Measurements from ENCODE around the gene CENPH. TPM values are rescaled to one million over a fixed set of nuclear protein-coding genes. Genes with fewer than 3 reads are reported as not detected.
"Not testable (repeated sequence)": the region's sequence is repeated elsewhere in the genome, so short reads cannot be mapped to it uniquely, and the experiment has no call there.

Gene CENPH
- total RNA-seq, 4 donors from 2014 or later, result 1.3 to 6.3 (median 4.1) TPM

DNA sequence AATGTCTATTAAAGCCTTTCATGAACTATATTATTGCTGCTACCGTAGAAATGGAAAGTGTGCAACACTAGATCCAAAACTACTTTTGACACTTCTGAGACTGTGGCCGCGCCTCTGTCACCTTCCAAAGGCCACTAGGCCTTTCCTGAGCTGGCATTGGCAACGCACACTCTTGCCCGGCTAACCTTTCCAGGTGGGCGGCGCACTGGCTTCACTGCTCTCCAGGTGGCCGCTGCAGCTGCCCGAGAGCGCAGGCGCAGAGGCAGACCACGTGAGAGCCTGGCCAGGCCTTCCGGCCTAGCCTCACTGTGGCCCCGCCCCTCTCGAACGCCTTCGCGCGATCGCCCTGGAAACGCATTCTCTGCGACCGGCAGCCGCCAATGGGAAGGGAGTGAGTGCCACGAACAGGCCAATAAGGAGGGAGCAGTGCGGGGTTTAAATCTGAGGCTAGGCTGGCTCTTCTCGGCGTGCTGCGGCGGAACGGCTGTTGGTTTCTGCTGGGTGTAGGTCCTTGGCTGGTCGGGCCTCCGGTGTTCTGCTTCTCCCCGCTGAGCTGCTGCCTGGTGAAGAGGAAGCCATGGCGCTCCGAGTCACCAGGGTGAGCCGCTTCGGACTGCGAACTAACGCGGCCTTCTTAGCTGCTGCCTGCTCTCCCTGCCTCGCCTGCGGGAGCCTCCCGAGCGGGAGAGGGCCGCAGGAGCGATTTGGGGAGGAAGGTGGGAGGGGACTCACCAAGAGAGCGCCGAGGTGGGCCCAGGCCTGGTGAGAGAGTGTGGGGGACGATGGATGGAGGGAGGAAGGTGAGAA lies 22.5 kb upstream of the CENPH start, which contains the start of gene CCNB1:
Gene CCNB1, plus strand, starts transcription at position 465 of the 807 bp plus-strand sequence. Its CDS starts 113 bp downstream, at position 578.
- 1 to 2% methylated on average over 44 to 50 of the region's 50 CpGs for WGBS, 2 donors
- TF ChIP-seq EP300 (IDR thresholded peaks at IDR 0.05) (peak; percentile 67 to 74), POLR2A (IDR thresholded peaks at IDR 0.05) (peak in 1 of 2 donors; percentile 38)
- TF ChIP-seq, protein P1, sequence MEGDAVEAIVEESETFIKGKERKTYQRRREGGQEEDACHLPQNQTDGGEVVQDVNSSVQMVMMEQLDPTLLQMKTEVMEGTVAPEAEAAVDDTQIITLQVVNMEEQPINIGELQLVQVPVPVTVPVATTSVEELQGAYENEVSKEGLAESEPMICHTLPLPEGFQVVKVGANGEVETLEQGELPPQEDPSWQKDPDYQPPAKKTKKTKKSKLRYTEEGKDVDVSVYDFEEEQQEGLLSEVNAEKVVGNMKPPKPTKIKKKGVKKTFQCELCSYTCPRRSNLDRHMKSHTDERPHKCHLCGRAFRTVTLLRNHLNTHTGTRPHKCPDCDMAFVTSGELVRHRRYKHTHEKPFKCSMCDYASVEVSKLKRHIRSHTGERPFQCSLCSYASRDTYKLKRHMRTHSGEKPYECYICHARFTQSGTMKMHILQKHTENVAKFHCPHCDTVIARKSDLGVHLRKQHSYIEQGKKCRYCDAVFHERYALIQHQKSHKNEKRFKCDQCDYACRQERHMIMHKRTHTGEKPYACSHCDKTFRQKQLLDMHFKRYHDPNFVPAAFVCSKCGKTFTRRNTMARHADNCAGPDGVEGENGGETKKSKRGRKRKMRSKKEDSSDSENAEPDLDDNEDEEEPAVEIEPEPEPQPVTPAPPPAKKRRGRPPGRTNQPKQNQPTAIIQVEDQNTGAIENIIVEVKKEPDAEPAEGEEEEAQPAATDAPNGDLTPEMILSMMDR (IDR thresholded peaks at IDR 0.05), result peak in 1 of 5 experiments; percentile 30
- Histone ChIP-seq H3K27me3 (no peaks in the 10 kb centered on the region), H3K4me1 (peaks cover 0 to 17% (median 8%) of the 10 kb centered on the region in 4 donors), H3K4me3 (peak within 1 kb of the TSS; percentile 55 to 75 (median 64)), H3K27ac (peak within 1 kb of the TSS; percentile 25 to 71 (median 52)), H3K36me3 (peaks cover 0 to 20% (median 0%) of the 10 kb centered on the region in 3 donors), H3K9me3 (no peaks in the 10 kb centered on the region)
- DNase-seq (ENCODE audit: low spot score in 2 of 2), result peak; percentile 92 to 93

DNA sequence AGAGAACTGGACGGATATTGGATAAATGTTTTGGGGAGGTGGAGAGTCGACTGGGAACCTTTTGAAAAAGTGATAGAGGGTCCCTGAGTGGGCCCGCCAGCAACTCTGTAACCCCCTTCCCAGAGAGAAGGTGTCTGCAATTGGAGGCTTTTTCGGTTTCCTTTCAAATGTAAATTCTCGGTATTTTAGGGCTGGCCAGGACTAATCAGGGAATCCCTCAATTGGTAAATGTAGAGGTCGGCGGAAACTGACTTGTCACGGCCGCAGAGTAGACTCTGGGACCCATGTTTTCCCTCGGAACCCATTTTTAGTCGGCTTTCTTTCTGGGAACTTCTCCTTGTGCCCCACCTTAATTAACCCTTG lies 21.9 kb upstream of the CENPH start:
- peak overlapping the region; percentile 55 to 75 (median 64) for H3K4me3 ChIP-seq
- H3K27ac ChIP-seq, result peak overlapping the region in 2 of 4 donors; percentile 69 to 71
- no peaks in the 10 kb centered on the region for H3K9me3 ChIP-seq
- TF ChIP-seq, protein P1 (IDR thresholded peaks at IDR 0.05), result no peak
- no peak for TF ChIP-seq EP300 (IDR thresholded peaks at IDR 0.05)
- TF ChIP-seq POLR2A (IDR thresholded peaks at IDR 0.05), result no peak
- peaks cover 0 to 17% (median 8%) of the 10 kb centered on the region in 4 donors for H3K4me1 ChIP-seq
- peaks cover 0 to 25% (median 0%) of the 10 kb centered on the region in 3 donors for H3K36me3 ChIP-seq
- no peaks in the 10 kb centered on the region for H3K27me3 ChIP-seq
- no peak for DNase-seq (ENCODE audit: low spot score in 2 of 2)
- WGBS, 2 donors, result 1% methylated on average over 11 of the region's 11 CpGs

DNA sequence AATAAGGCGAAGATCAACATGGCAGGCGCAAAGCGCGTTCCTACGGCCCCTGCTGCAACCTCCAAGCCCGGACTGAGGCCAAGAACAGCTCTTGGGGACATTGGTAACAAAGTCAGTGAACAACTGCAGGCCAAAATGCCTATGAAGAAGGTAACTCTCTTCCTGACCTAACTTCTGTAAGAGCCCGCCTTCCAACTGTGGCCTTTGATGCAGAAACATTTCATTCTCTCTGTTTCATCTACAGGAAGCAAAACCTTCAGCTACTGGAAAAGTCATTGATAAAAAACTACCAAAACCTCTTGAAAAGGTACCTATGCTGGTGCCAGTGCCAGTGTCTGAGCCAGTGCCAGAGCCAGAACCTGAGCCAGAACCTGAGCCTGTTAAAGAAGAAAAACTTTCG lies 21.5 kb upstream of the CENPH start:
- WGBS, 2 donors, result 38 to 39% methylated on average over 8 of the region's 8 CpGs
- no peak for DNase-seq (ENCODE audit: low spot score in 2 of 2)
- Histone ChIP-seq H3K4me1 (peaks cover 0 to 17% (median 8%) of the 10 kb centered on the region in 4 donors), H3K9me3 (no peaks in the 10 kb centered on the region), H3K27ac (no peak overlapping the region), H3K36me3 (peaks cover 0 to 27% (median 0%) of the 10 kb centered on the region in 3 donors), H3K4me3 (peak overlapping the region; percentile 55 to 75 (median 64)), H3K27me3 (no peaks in the 10 kb centered on the region)
- TF ChIP-seq, protein P1 (IDR thresholded peaks at IDR 0.05), result no peak
- no peak for TF ChIP-seq POLR2A (IDR thresholded peaks at IDR 0.05)
- no peak for TF ChIP-seq EP300 (IDR thresholded peaks at IDR 0.05)

DNA sequence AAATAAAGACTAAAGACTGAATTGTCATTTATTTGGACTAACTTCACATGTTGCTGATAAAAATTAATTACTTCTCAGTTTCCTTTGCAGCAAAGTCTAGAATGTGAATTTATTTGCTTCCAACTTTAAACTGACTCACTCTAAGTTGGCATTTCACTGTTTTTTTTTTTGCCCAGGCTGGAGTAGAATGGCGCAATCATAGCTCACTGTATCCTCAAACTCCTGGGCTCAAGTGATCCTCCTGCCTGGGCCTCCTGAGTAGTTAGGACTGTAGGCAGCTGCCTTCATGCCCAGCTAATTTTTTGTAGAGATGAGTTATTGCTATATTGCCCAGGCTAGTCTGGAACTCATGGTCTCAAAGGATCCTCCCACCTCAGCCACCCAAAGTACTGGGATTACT lies 18.9 kb upstream of the CENPH start:
- no peak overlapping the region for H3K27ac ChIP-seq
- TF ChIP-seq, protein P1 (IDR thresholded peaks at IDR 0.05), result no peak
- TF ChIP-seq EP300 (IDR thresholded peaks at IDR 0.05) (no peak), POLR2A (IDR thresholded peaks at IDR 0.05) (no peak)
- WGBS, 2 donors, result 96 to 97% methylated on average over 1 of the region's 1 CpG

DNA sequence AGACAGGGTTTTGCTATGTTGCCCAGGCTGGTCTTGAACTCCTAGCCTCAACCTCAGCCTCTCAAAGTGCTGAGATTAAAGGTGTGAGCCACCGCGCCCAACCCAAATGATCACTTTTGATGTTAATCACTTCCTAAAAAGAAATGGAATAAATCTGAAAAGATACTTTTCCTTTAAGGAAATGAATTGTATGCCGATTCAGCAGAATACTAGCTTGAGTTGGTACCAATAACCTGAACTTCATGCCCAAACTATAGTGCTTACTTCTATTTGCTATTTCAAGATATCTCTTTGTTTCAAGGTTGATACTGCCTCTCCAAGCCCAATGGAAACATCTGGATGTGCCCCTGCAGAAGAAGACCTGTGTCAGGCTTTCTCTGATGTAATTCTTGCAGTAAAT lies 18.4 kb upstream of the CENPH start:
- Histone ChIP-seq H3K27ac (no peak overlapping the region), H3K4me3 (no peak overlapping the region), H3K9me3 (no peaks in the 10 kb centered on the region), H3K27me3 (no peaks in the 10 kb centered on the region), H3K4me1 (peaks cover 0 to 17% (median 8%) of the 10 kb centered on the region in 4 donors), H3K36me3 (peaks cover 0 to 56% (median 0%) of the 10 kb centered on the region in 3 donors)
- TF ChIP-seq, protein P1 (IDR thresholded peaks at IDR 0.05), result no peak
- TF ChIP-seq POLR2A (IDR thresholded peaks at IDR 0.05) (no peak), EP300 (IDR thresholded peaks at IDR 0.05) (no peak)
- 96 to 99% methylated on average over 3 of the region's 3 CpGs for WGBS, 2 donors
- DNase-seq (ENCODE audit: low spot score in 2 of 2), result no peak

More for the DNA sequence above, 18.9 kb upstream of the CENPH start:
- no peak for DNase-seq (ENCODE audit: low spot score in 2 of 2)
- Histone ChIP-seq H3K4me1 (peaks cover 0 to 17% (median 8%) of the 10 kb centered on the region in 4 donors), H3K4me3 (no peak overlapping the region), H3K27me3 (no peaks in the 10 kb centered on the region), H3K36me3 (peaks cover 0 to 52% (median 0%) of the 10 kb centered on the region in 3 donors), H3K9me3 (no peaks in the 10 kb centered on the region)

DNA sequence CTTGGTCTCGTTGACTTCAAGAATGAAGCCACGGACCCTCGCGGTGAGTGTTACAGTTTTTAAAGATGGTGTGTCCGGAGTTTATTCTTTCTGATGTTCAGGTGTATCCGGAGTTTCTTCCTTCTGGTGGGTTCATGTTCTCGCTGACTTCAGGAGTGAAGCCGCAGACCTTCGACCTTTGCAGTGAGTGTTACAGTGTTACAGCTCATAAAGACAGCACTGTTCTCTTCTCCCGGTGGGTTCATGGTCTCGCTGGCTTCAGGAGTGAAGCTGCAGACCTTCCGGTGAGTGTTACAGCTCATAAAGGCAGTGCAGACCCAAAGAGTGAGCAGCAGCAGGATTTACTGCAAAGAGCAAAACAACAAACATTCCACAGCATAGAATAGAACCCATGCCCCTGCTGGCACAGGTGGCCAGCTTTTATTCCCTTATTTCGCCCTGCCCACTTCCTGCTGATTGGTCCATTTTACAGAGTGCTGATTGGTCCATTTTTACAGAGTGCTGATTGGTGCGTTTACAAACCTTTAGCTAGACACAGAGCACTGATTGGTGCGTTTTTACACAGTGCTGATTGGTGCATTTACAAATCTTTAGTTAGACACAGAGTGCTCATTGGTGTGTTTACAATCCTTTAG lies 7.6 kb upstream of the CENPH start:
- H3K9me3 ChIP-seq; H3K27me3 ChIP-seq; H3K27ac ChIP-seq; H3K4me3 ChIP-seq; H3K36me3 ChIP-seq; DNase-seq (ENCODE audit: low spot score in 2 of 2); H3K4me1 ChIP-seq: not testable (repeated sequence)
- WGBS, 2 donors, result 87% methylated on average over 15 of the region's 15 CpGs

Measured in tibial nerve (tissue), 4 donors.